ENCODE data around the gene SIRT4. TPM values are rescaled to one million over a fixed set of nuclear protein-coding genes. Genes with fewer than 3 reads are reported as not detected.

The SIRT4 gene
- total RNA-seq, 4 donors from 2014 or later: 1.8 to 4.4 (median 3.6) TPM

- 83% methylated on average over 3 of the region's 3 CpGs for WGBS
- H3K27ac ChIP-seq: no peak overlapping the region
- no peaks in the 10 kb centered on the region for H3K36me3 ChIP-seq
- H3K4me1 ChIP-seq: no peaks in the 10 kb centered on the region
- no peaks in the 10 kb centered on the region for H3K27me3 ChIP-seq
- H3K4me3 ChIP-seq: no peak overlapping the region
- no peaks in the 10 kb centered on the region for H3K9me3 ChIP-seq
- TF ChIP-seq POLR2AphosphoS5 (IDR thresholded peaks at IDR 0.05) (no peak), EP300 (IDR thresholded peaks at IDR 0.05) (no peak), POLR2A (IDR thresholded peaks at IDR 0.05) (no peak), CTCF (IDR thresholded peaks at IDR 0.05) (no peak)
- no peak for DNase-seq (ENCODE audit: low spot score in 2 of 2)
Observed at GRCh38 chr12:120284381-120284780, 17.7 kb upstream of the SIRT4 start.

- no peaks in the 10 kb centered on the region for H3K27me3 ChIP-seq
- H3K9me3 ChIP-seq: no peaks in the 10 kb centered on the region
- no peak for DNase-seq (ENCODE audit: low spot score in 2 of 2)
- H3K4me1 ChIP-seq: peaks cover 9% of the 10 kb centered on the region
- no peak overlapping the region for H3K27ac ChIP-seq
- H3K36me3 ChIP-seq: no peaks in the 10 kb centered on the region
- TF ChIP-seq POLR2AphosphoS5 (IDR thresholded peaks at IDR 0.05) (no peak), CTCF (IDR thresholded peaks at IDR 0.05) (no peak), EP300 (IDR thresholded peaks at IDR 0.05) (no peak), POLR2A (IDR thresholded peaks at IDR 0.05) (no peak)
- no peak overlapping the region for H3K4me3 ChIP-seq
- WGBS: 65% methylated on average over 7 of the region's 7 CpGs
Observed at GRCh38 chr12:120286768-120287490, 15.2 kb upstream of the SIRT4 start.

GRCh38 chr12:120287491-120287890, 14.6 kb upstream of the SIRT4 start:
- DNase-seq (ENCODE audit: low spot score in 2 of 2): no peak
- peaks cover 9% of the 10 kb centered on the region for H3K4me1 ChIP-seq
- H3K27ac ChIP-seq: no peak overlapping the region
- TF ChIP-seq CTCF (IDR thresholded peaks at IDR 0.05) (no peak), POLR2AphosphoS5 (IDR thresholded peaks at IDR 0.05) (no peak), POLR2A (IDR thresholded peaks at IDR 0.05) (no peak), EP300 (IDR thresholded peaks at IDR 0.05) (no peak)
- no peaks in the 10 kb centered on the region for H3K27me3 ChIP-seq
- H3K4me3 ChIP-seq: no peak overlapping the region
- no peaks in the 10 kb centered on the region for H3K36me3 ChIP-seq
- H3K9me3 ChIP-seq: no peaks in the 10 kb centered on the region
- 80% methylated on average over 12 of the region's 12 CpGs for WGBS

- WGBS: 20% methylated on average over 22 of the region's 22 CpGs
- H3K4me3 ChIP-seq: peak overlapping the region; percentile 68
- no peaks in the 10 kb centered on the region for H3K9me3 ChIP-seq
- TF ChIP-seq POLR2AphosphoS5 (IDR thresholded peaks at IDR 0.05) (no peak), CTCF (IDR thresholded peaks at IDR 0.05) (no peak), POLR2A (IDR thresholded peaks at IDR 0.05) (no peak), EP300 (IDR thresholded peaks at IDR 0.05) (no peak)
- H3K4me1 ChIP-seq: peaks cover 16% of the 10 kb centered on the region
- H3K27me3 ChIP-seq: no peaks in the 10 kb centered on the region
- H3K36me3 ChIP-seq: no peaks in the 10 kb centered on the region
- H3K27ac ChIP-seq: peak overlapping the region; percentile 98
- peak in 1 of 2 donors; percentile 65 for DNase-seq (ENCODE audit: low spot score in 2 of 2)
Observed at GRCh38 chr12:120290609-120291305, 11.4 kb upstream of the SIRT4 start.

- no peaks in the 10 kb centered on the region for H3K27me3 ChIP-seq
- H3K9me3 ChIP-seq: no peaks in the 10 kb centered on the region
- H3K36me3 ChIP-seq: no peaks in the 10 kb centered on the region
- peak overlapping the region; percentile 98 for H3K27ac ChIP-seq
- peak overlapping the region; percentile 68 for H3K4me3 ChIP-seq
- under 1% methylated on average over 17 of the region's 17 CpGs for WGBS
- TF ChIP-seq POLR2AphosphoS5 (IDR thresholded peaks at IDR 0.05) (no peak), EP300 (IDR thresholded peaks at IDR 0.05) (no peak), CTCF (IDR thresholded peaks at IDR 0.05) (no peak), POLR2A (IDR thresholded peaks at IDR 0.05) (no peak)
- DNase-seq (ENCODE audit: low spot score in 2 of 2): no peak
- peaks cover 16% of the 10 kb centered on the region for H3K4me1 ChIP-seq
Observed at GRCh38 chr12:120292411-120292660, 9.8 kb upstream of the SIRT4 start.

Measured in suprapubic skin (tissue), 4 donors.